Activated naive CD8-positive, alpha-beta T cell treated with anti-CD3 and anti-CD28 coated beads for 36 hours (primary cell): ENCODE data around the gene BCL6. TPM values are rescaled to one million over a fixed set of nuclear protein-coding genes. Genes with fewer than 3 reads are reported as not detected.

ENCODE experiments used
- DNase-seq: peaks from one replicate; pipeline ENCODE4 v3.0.0; 2021
- H3K27ac Mint-ChIP-seq: one replicate; pipeline ENCODE4 v1.8.0; 2022; ENCODE audit warnings: mild to moderate bottlenecking, moderate library complexity, mixed read lengths
- H3K27me3 Mint-ChIP-seq: one replicate; pipeline ENCODE4 v1.8.0; 2022; ENCODE audit warnings: mild to moderate bottlenecking, mixed read lengths
- H3K36me3 Mint-ChIP-seq: one replicate; pipeline ENCODE4 v1.8.0; 2021; ENCODE audit warnings: mild to moderate bottlenecking, mixed read lengths
- H3K4me1 Mint-ChIP-seq: one replicate; pipeline ENCODE4 v1.8.0; 2021; ENCODE audit warnings: mixed read lengths
- H3K4me3 Mint-ChIP-seq: one replicate; pipeline ENCODE4 v1.8.0; 2022; ENCODE audit warnings: mild to moderate bottlenecking, moderate library complexity, mixed read lengths
- H3K9me3 Mint-ChIP-seq: one replicate; pipeline ENCODE4 v1.8.0; 2022; ENCODE audit warnings: mixed read lengths
- total RNA-seq, 2 experiments: library from RNA; stranded (reverse); gene quantifications; one replicate each; pipeline ENCODE4 v1.2.3, GENCODE V29; 2021

Gene BCL6
- total RNA-seq, 2 experiments from 2014 or later = 8.0 to 8.9 TPM

DNA sequence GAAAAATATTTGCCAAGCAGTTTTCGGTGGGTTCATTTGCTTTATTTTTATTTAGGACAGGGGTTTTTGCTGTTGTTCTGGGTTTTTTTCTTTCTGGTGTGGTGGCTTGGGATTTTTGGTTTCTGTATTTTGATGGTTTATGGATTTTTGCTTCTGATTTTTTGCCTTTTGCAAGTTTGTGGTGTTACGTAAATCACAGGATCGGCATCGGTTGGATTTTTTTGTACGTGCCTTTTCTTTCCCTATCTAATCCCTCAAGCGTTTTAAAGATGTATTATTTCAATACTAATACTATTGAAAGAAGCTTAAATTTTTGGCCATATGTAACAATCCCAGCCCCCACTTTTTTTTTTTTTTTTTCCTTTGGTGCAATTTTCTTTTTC is 782 bp upstream of the BCL6 start:
- no peak for DNase-seq
- Mint-ChIP-seq H3K4me3 (peak overlapping the region; percentile 91), H3K27ac (peak overlapping the region; percentile 100), H3K36me3 (peaks cover 5% of the 10 kb centered on the region), H3K27me3 (peaks cover 6% of the 10 kb centered on the region), H3K9me3 (no peaks in the 10 kb centered on the region), H3K4me1 (peaks cover 65% of the 10 kb centered on the region)

DNA sequence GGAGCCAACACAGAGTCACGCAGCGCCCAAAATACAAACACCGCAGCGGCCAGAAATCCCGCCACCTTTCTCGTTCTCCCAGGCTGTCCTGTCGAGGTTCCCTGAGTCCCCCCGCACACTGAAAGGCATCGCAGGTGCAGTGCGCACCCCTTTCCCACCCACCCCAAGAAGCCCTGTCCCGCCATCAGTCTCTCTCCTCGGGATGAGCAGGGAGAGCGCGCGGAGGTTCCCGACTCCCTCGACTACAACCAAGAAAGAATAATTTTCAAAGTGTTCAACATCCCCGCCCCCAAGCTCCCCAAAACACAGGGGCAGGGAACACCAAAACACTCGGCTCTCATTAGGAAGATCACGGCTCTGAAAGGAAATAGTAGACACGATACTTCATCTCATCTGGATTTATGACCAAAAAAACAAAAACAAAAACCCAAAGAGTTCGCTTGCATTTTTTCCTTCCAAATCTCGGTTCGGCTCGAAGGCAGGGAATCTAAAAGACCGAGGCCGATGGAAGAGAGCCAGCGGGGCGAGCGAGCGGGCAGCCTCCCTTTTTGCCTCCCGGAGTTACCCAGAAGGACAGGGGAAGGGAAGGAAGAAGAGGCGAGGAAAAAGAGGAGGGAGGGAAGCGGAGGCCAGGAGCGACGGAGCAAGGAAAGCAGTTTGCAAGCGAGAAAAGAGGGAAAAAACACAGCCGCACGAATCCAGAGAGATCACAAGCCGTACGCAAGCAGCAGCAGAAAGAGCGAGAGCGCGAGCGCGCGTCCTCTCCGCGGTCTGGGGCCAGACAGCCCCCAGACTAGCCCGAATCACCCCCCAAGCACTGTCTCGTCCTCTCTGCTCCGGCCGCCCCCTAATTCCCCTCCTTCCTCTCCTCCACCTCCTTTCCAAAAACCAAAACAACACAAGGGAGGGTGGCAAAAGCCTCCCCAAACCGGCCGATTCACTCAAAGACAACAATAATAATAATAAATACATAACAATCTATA is 808 bp downstream of the BCL6 start:
- Mint-ChIP-seq H3K36me3 (peaks cover 5% of the 10 kb centered on the region), H3K27me3 (peaks cover 6% of the 10 kb centered on the region), H3K4me3 (peak overlapping the region; percentile 91), H3K27ac (peak overlapping the region; percentile 100), H3K4me1 (peaks cover 59% of the 10 kb centered on the region), H3K9me3 (no peaks in the 10 kb centered on the region)
- peak; percentile 53 for DNase-seq

DNA sequence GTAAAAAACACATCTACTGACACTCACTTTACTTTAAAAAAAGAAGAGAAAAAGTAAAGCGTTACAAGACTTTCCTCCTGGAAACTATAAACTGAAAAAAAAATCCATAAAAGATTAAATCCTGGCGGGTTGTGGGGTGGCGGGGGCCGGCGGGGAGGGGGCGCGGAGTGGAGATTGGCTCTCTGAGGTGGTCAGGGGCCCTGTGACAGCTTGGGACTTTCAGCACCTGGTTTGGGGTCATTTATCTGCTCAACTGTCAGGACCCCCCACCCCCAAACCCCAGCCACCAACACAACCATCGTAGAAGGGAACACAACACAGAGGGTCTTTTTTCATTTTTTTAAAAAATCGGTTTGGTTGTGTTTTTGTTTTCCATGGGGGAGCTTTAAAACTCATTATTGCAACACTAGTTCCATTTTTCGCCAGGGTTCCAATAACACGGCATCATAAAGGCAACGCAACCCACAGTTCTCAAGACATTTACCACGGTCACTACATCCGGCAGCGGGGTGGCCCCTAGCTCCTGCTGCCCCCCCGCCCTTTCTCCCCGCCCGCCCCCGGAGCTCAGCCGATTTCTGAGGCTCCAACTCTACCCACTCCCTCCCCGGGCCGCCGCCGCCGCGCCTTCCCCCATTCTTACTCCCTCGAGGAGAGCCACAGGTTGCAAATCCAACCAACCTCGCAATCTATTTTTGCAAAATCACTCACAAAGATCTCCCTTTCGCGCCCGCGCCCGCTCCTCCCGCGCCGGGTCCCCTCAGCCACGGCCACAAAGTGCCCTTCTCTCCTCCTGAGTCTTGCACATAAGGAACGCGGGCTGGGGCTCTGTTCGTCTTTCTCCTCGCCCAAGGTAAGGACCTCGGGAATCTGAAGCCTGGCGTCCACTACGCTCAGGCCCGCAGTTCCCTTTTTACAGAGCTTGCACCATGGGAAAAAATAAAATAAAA is 1.8 kb downstream of the BCL6 start:
- no peaks in the 10 kb centered on the region for H3K9me3 Mint-ChIP-seq
- H3K27ac Mint-ChIP-seq = peak overlapping the region; percentile 100
- H3K4me3 Mint-ChIP-seq = peak overlapping the region; percentile 91
- peaks cover 56% of the 10 kb centered on the region for H3K4me1 Mint-ChIP-seq
- H3K27me3 Mint-ChIP-seq = peaks cover 6% of the 10 kb centered on the region
- DNase-seq = peak; percentile 67
- peaks cover 5% of the 10 kb centered on the region for H3K36me3 Mint-ChIP-seq

DNA sequence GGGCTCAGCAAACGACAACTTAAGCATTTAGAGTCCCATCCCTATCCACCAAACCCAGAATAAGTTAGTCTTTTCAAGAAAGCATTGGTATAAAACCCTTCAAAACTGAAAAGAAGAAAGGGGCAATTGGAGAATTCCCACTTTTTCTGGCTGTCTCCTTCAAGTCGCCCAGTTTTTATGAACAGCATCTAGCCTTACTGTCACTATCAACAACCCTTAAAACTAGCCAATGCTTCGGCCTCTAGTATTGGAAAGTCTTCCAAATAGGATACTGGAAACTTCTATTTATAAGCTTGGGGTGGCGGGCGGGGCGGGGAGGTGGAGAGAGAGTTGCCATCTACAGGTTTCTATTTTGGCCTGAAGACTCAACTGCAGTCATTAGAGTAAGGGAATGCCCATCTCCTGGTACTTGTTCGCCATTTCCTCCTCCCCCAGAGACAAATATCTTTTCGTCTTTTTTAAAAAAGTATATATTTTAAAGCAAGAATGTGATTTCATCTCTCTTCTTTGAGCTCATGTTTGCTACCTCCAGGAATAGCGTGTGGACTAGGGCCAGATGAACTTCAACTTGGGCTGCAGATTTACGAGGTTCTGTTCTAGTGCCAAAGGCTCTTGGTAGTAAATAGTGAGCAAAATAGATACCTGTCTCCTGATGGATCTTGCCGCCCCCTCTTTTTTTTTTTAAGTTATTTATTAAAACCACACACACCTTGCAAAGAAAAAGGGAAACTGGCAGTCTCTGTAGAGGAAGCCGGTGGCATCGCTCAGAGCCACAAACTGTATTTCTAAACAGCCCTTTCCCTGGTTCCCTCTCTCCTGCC is 2.7 kb downstream of the BCL6 start:
- Mint-ChIP-seq H3K27ac (peak overlapping the region; percentile 100), H3K4me1 (peaks cover 50% of the 10 kb centered on the region), H3K27me3 (peaks cover 6% of the 10 kb centered on the region), H3K4me3 (peak overlapping the region; percentile 91), H3K9me3 (no peaks in the 10 kb centered on the region), H3K36me3 (peaks cover 5% of the 10 kb centered on the region)
- DNase-seq = no peak

DNA sequence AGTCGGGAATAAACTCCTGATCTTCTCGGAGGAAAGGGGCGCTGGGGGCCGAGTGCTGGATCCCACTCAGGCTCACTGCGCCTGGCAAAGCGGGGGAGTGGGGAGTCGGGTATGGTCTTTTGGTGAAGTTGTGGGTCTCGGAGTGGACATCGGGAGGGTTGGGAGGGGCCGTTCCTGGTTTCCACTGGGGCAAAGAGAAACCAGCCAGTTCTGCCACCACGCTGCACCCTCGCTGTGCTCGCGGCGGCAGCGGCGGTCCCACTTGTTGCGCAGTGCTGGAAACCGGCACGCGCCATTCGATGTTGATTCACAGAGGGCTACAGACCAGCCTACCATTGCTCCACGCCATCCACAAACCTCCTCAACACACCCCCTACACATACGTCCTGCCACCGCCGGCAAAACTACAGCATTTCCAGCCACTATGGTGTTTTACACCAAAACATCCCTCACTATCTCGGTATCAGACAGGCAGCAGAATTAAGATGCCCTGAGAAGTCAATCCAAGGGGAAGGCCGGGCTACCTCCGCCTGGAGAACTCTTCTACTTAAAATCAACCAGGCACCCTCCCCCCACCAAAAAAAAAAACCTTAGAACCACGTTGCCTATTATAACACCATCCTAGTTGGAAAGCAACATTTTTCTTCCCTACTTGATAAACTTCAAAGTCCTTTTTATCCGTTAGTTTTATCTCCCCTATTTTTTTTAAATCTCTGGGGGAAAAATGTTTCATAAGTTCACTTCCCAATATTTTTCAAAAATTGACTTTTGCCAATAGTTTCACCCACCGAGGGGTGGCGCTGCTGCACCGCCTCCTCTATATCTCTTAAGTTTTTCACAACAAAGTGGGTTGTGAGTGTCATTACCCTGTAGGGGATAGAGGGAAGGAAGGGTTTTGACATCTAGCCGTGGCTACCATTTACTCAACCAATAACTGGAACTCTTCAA is 3.6 kb downstream of the BCL6 start:
- peak; percentile 75 for DNase-seq
- Mint-ChIP-seq H3K36me3 (peaks cover 5% of the 10 kb centered on the region), H3K4me3 (peak overlapping the region; percentile 91), H3K27me3 (peaks cover 6% of the 10 kb centered on the region), H3K9me3 (no peaks in the 10 kb centered on the region), H3K4me1 (peaks cover 51% of the 10 kb centered on the region), H3K27ac (peak overlapping the region; percentile 100)

DNA sequence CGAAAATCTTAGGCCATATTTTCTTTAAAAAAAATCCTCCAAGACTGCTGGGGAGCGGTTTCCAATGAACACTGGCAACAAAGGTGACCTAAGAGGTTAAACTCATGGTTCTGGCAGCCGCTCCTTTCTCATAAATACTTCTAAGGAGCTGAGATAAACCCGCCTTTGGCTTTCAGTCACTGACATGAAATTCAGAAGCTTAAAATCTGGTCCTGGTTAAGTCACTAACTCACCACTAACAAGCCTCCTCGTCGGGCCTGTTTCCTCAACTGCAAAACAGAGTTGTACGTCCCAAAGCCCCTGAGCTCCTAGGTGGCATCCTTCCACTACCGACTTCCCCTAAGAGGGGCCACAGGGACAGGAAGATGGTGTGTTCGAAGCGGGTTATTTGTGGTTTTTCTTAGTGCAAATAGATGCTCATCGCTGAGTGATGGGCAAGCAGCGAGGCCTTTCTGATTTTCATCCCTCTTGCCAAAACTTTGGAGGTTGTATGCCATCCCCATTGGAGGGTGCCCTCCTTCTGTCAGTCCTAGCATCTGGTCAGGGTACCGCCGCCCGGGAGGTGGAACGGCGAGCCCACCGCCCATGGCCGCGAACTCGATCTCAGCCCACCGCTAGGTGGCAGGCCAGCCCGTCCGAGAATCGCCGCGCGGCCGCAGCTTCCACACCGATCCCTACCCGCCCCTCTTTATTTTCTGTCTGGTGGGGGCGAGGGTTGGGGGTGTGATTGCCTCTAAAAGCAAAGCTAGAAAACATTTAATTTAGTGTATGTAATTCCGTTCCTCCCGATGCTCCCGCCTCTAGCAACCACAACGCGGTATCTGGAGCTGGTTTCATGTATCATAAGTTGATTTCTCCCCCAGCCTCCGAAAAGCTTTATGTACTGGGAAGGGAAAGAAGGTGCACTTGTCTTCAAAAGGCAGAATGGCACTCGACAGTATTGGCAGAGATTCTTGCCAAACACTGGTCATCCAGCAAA is 4.6 kb downstream of the BCL6 start:
- DNase-seq = peak; percentile 69
- Mint-ChIP-seq H3K27me3 (peaks cover 4% of the 10 kb centered on the region), H3K4me1 (peaks cover 57% of the 10 kb centered on the region), H3K27ac (peak overlapping the region; percentile 100), H3K36me3 (peaks cover 5% of the 10 kb centered on the region), H3K4me3 (peak overlapping the region; percentile 91), H3K9me3 (no peaks in the 10 kb centered on the region)

DNA sequence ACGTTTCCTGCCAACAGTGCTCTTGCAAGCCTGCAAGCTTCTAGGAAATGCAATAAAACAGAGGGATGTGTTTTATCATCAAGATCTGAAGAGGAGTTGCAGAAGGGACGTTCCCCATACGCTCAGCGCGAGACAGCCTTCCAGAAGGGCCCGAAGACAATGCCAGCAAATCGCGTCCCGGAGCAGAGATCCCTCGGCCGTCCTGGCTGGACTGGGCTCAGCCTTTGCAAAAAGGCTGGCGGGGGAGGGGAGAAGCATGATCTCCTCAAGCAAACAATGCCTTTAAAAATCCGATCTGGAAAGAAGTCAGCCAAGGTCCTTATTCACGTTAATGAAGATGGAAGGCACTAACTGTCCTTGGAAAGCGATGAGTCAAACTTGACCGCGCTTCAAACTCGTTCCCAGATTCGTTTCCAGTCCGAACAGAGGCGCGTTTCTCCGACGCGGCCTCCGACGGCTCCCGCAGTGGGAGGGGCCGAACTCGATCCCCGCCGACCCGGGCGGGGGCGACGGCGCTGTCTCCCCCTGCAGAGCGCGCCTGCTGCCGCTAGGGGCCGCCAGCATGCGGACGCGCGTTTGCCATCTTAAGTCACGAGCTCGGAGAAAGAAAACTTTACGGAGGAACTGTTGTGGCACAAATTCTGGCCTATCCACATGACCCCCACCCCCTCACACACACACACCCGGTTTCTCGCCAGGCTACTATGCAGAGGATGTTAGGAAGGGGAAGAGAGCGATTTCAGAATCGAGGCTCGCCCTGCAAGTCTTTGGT is 5.5 kb downstream of the BCL6 start:
- Mint-ChIP-seq H3K4me3 (peak overlapping the region; percentile 91), H3K36me3 (peaks cover 5% of the 10 kb centered on the region), H3K9me3 (no peaks in the 10 kb centered on the region), H3K27ac (peak overlapping the region; percentile 100), H3K4me1 (peaks cover 54% of the 10 kb centered on the region), H3K27me3 (no peaks in the 10 kb centered on the region)
- DNase-seq = peak; percentile 83

DNA sequence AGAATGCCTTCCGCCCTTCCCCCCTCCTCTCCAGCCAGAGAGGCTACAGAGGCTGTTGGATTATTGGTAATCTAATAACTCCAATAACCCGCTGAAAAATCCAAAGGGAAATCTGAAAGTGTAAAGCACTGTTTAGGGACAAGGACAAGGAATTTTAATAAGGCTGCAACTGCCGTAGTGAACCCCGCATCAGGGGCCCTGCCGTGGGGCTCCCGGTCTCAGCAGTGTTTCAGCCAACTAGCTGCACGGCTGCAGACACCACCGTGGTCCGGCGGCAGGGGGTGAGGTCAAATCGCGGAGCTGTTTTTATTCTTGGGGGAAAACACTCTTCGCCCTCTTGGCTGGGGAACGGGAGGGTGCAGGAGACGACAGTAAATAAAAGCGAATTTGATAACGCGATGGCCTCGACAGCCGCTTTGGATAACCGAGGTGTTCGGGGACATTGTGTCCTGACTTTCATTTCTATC is 6.1 kb downstream of the BCL6 start:
- Mint-ChIP-seq H3K36me3 (peaks cover 2% of the 10 kb centered on the region), H3K9me3 (no peaks in the 10 kb centered on the region), H3K4me1 (peaks cover 54% of the 10 kb centered on the region), H3K4me3 (peak overlapping the region; percentile 91), H3K27me3 (no peaks in the 10 kb centered on the region), H3K27ac (peak overlapping the region; percentile 81)
- peak; percentile 44 for DNase-seq

DNA sequence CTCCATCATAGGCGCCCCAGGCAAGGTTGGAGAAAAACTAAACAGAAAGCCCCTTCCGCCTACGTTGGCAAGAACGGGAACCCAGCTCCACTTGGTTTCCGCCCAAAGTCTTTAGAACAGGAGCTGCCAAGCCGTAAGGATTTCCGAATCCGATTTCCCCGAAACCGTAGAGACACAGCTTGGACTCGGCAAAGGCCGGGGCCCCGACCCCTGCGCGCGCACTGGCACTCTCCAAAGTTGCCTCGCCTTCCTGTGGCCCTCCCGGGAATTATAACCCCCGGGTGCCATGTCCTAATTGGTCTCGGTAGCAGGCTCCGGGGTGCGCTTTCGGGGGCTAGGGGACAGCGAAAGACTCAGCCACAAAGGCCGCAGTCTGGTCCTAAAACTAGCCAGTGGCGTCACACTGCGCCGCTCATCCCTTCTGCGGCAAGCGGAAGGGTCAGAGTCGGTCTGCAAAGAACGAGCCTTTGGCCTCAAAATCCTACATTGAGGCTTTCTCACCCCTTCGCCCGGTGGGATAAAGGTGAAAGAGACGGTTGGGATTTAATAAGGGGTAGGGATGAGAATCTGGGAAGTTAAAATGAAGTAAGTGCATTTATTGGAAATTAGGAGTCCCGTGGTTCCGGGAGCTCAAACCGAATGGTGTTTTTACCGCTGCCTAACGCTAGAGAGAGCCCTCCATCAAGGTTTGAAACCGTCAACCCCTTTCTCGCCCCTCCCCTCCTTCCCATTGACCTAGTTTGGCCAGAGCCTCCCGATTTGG is 6.8 kb downstream of the BCL6 start:
- H3K36me3 Mint-ChIP-seq = no peaks in the 10 kb centered on the region
- H3K9me3 Mint-ChIP-seq = no peaks in the 10 kb centered on the region
- H3K4me3 Mint-ChIP-seq = peak overlapping the region; percentile 91
- H3K27me3 Mint-ChIP-seq = no peaks in the 10 kb centered on the region
- H3K4me1 Mint-ChIP-seq = peaks cover 52% of the 10 kb centered on the region
- DNase-seq = peak; percentile 69
- H3K27ac Mint-ChIP-seq = peak overlapping the region; percentile 81

DNA sequence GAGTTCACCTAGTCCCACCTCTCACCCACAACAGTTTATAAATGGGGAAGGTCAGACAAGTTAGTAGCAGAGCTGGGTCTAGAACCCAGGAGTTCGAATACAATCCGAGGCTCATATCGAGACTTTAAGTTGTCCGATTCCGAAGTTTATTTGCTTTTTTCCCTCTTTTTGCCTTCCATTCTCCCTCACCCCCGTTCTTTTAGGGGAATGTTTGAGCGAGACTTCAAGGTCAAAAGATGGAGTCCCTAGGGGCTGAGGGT is 7.3 kb downstream of the BCL6 start:
- no peak for DNase-seq
- Mint-ChIP-seq H3K4me1 (peaks cover 52% of the 10 kb centered on the region), H3K27me3 (no peaks in the 10 kb centered on the region), H3K27ac (peak overlapping the region; percentile 81), H3K36me3 (no peaks in the 10 kb centered on the region), H3K4me3 (peak overlapping the region; percentile 91), H3K9me3 (no peaks in the 10 kb centered on the region)

DNA sequence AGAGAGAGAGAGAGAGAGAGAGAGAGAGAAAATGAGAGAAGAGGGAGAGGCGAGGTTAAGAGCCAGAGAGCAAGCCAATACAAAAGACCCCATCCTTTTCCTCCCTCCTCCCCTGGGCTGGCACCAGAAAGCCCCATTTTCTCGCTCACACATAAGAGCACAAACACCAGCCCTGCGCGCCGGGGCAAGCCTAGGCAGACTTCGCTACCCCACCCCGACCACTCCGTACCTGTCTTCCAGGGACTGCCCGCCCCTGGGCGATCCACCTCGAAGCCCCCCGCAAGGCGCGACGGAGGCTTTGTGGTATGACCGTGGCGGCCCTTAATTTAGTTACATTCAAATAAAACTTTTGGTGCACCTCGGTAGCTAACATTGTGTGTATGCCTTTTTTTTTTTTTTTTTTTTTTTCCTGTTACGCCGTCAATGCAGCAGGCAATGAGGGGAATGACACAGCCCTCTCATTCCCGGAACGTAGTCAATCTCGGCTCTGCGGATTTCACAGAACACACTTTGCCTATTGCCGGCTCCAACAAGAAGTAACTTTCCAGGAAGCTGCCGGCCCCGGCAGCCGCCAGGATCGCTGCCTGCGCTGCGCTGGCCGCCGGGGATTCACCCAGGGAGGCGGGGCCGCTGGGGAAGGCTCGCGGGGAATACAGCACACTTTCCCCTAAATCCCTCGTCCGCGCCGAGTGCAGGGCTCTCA is 7.7 kb downstream of the BCL6 start:
- H3K4me3 Mint-ChIP-seq = peak overlapping the region; percentile 91
- peaks cover 48% of the 10 kb centered on the region for H3K4me1 Mint-ChIP-seq
- peak overlapping the region; percentile 81 for H3K27ac Mint-ChIP-seq
- H3K9me3 Mint-ChIP-seq = no peaks in the 10 kb centered on the region
- no peaks in the 10 kb centered on the region for H3K27me3 Mint-ChIP-seq
- peak; percentile 62 for DNase-seq
- H3K36me3 Mint-ChIP-seq = no peaks in the 10 kb centered on the region
